Tibial artery (tissue), 4 donors: ENCODE results near the gene CYSTM1.

Experiments used
- DNase-seq, 2 donors: peaks; one replicate each; pipeline ENCODE4 v3.0.0-alpha.2; 2019
- H3K27ac ChIP-seq, 2 donors: fragments of 200-600 bp; sonication (generic) in 1 of 2; 1 replicate in 1 of 2; 2 replicates in 1 of 2; pipeline ENCODE4 v1.5.1; 2018 to 2019; ENCODE audit warnings: mild to moderate bottlenecking in 1 of 2
- H3K27me3 ChIP-seq, 2 donors: fragments of 200-600 bp; sonication (generic) in 1 of 2; one replicate each; pipeline versions ENCODE4 v1.5.1 to v1.6.0; 2016 to 2019
- H3K36me3 ChIP-seq, 3 donors: fragments of 200-600 bp; sonication (generic) in 2 of 3; one replicate each; pipeline ENCODE4 v1.5.1; 2016 to 2019; ENCODE audit warnings: mild to moderate bottlenecking in 2 of 3
- H3K4me1 ChIP-seq, 4 donors: fragments of 200-600 bp; sonication (generic) in 2 of 4; 1 replicate in 3 of 4; 2 replicates in 1 of 4; pipeline ENCODE4 v1.5.1; 2016 to 2019
- H3K4me3 ChIP-seq, 2 donors: fragments of 200-600 bp; sonication (generic) in 1 of 2; 1 replicate in 1 of 2; 2 replicates in 1 of 2; pipeline ENCODE4 v1.5.1; 2018 to 2019; ENCODE audit warnings: mild to moderate bottlenecking in 2 of 2
- H3K9me3 ChIP-seq, 3 donors: fragments of 200-600 bp; sonication (generic) in 1 of 3; one replicate each; pipeline ENCODE4 v1.5.1; 2016 to 2019
- intact Hi-C: fragments of 100-400 bp; cut with DNase I; formaldehyde crosslinking; loops from one replicate; pipeline ENCODE4 v1.15.0; 2023; ENCODE audit warnings: low total_unique reads
- TF ChIP-seq, protein P1 (sequence below), 2 experiments: fragments of 200-600 bp in 1 of 2; fragments of 450-650 bp in 1 of 2; IDR thresholded peaks; one replicate each; pipeline ENCODE4 v1.5.1; 2017 to 2019; ENCODE audit warnings: antibody characterized with exemption in 2 of 2, mild to moderate bottlenecking in 1 of 2, moderate library complexity in 1 of 2

Gene CYSTM1

DNA sequence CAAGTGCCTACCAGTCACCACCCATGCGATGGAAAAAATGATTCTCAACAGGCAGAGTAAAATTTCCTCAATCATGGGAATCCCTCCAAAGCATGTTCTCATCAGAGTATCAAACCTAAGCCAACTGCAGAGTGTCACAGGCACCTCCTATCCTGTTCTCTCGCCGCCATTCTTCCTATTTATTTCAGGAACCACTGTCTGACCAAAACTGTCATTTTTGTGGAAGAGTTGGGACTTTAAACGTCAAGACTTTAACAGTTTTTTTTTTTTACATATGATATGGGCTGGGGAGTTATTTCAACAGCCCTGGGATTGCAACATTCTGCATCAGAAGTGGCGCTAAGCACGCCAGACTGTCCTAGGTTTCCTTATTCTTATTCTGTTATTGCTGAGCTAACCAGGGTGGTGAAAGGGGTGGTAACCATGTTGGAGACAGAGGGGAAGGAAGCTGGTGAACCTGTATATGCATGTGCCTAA, 98.5 kb downstream of the CYSTM1 start:
- DNase-seq = peak in 1 of 2 donors; percentile 40
- no peaks in the 10 kb centered on the region for H3K4me1 ChIP-seq
- H3K27ac ChIP-seq = no peak overlapping the region
- peaks cover 0 to 5% (median 0%) of the 10 kb centered on the region in 3 donors for H3K36me3 ChIP-seq
- H3K27me3 ChIP-seq = no peaks in the 10 kb centered on the region
- no peak overlapping the region for H3K4me3 ChIP-seq
- no peaks in the 10 kb centered on the region for H3K9me3 ChIP-seq
- intact Hi-C loops = no loop called here
- TF ChIP-seq, protein P1, sequence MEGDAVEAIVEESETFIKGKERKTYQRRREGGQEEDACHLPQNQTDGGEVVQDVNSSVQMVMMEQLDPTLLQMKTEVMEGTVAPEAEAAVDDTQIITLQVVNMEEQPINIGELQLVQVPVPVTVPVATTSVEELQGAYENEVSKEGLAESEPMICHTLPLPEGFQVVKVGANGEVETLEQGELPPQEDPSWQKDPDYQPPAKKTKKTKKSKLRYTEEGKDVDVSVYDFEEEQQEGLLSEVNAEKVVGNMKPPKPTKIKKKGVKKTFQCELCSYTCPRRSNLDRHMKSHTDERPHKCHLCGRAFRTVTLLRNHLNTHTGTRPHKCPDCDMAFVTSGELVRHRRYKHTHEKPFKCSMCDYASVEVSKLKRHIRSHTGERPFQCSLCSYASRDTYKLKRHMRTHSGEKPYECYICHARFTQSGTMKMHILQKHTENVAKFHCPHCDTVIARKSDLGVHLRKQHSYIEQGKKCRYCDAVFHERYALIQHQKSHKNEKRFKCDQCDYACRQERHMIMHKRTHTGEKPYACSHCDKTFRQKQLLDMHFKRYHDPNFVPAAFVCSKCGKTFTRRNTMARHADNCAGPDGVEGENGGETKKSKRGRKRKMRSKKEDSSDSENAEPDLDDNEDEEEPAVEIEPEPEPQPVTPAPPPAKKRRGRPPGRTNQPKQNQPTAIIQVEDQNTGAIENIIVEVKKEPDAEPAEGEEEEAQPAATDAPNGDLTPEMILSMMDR (IDR thresholded peaks at IDR 0.05) = no peak

DNA sequence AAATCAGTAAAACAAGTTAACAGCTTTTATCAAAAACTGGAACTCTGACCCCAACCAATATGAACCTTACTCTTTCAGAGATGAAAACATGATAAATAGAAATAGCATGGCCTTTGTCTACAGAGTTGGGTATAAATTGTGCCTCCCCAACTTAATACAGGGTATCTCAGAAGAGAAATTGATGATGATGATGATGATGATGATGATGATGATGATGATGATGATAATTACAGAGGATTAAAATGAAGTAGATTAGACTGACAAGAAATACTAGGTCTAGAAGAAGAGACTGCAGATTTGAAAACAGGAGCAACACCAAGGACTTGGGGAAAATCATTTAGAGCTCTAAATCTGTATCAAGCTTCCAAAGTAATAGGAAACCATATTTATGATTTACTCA, 100.8 kb downstream of the CYSTM1 start:
- no peaks in the 10 kb centered on the region for H3K9me3 ChIP-seq
- intact Hi-C loops = no loop called here
- no peaks in the 10 kb centered on the region for H3K4me1 ChIP-seq
- DNase-seq = no peak
- no peak overlapping the region for H3K27ac ChIP-seq
- no peaks in the 10 kb centered on the region for H3K27me3 ChIP-seq
- peaks cover 0 to 5% (median 0%) of the 10 kb centered on the region in 3 donors for H3K36me3 ChIP-seq
- H3K4me3 ChIP-seq = no peak overlapping the region
- TF ChIP-seq, protein P1 (IDR thresholded peaks at IDR 0.05) = no peak

DNA sequence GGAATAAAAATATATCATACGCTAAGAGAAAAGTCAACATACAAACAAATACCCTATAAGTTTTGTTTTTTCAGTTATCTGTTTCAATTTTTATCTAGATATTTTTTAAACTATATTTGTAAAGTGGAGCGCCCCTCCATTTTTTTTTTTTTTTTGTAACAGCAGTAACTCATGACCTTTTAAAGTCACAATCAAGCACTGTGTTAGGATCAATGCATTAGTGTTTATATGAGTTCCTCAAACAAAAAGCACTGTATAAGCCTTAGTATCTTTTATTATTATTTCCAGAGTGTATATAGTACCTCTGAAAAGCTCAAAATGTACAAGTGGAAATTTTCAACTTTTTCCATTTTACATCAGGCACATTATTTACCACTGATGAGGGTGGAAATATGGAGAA, 107.3 kb downstream of the CYSTM1 start:
- Histone ChIP-seq H3K9me3 (no peaks in the 10 kb centered on the region), H3K4me1 (no peaks in the 10 kb centered on the region), H3K27me3 (no peaks in the 10 kb centered on the region), H3K27ac (no peak overlapping the region), H3K36me3 (no peaks in the 10 kb centered on the region), H3K4me3 (no peak overlapping the region)
- intact Hi-C loops = no loop called here
- DNase-seq = no peak
- TF ChIP-seq, protein P1 (IDR thresholded peaks at IDR 0.05) = no peak

DNA sequence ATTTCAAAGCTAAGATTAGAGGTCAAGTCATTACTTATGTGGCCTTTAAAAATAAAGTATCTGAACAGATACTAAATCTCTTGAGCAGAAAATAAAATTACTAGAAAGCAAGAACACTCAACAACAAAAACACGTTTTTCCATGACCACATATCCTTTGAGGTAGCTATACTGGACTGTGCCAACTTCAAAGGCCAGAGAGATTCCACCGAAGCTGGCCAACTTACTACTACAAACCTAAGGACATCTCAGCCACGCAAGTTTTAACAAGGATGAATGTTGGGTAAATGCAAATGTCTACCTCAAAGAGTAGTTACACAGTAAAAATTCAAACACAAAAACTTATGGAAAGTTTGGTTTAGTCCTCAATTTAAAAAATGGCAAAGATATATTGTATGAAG, 109.0 kb downstream of the CYSTM1 start:
- TF ChIP-seq, protein P1 (IDR thresholded peaks at IDR 0.05) = no peak
- intact Hi-C loops = no loop called here
- no peak overlapping the region for H3K27ac ChIP-seq

DNA sequence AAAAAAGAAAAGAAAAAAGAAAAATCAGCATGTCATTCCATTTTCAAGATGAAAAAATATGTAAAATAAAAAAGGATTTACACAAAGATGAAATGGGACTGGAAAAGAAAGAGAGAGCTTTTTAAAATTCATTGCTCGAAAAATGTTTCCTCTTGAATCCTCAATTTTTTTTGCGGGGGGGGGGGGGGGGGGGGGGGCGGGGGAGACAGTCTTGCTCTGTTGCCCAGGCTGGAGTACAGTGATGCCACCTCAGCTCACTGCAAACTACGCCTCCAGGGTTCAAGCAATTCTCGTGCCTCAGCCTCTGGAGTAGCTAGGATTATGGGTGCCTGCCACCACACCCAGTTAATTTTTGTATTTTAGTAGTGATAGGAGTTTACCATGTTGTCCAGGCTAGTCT, 111.4 kb downstream of the CYSTM1 start:
- intact Hi-C loops = no loop called here
- no peak overlapping the region for H3K27ac ChIP-seq
- TF ChIP-seq, protein P1 (IDR thresholded peaks at IDR 0.05) = no peak
- no peak for DNase-seq
- peaks cover 0 to 10% (median 0%) of the 10 kb centered on the region in 4 donors for H3K4me1 ChIP-seq
- no peaks in the 10 kb centered on the region for H3K9me3 ChIP-seq
- H3K36me3 ChIP-seq = no peaks in the 10 kb centered on the region
- H3K27me3 ChIP-seq = no peaks in the 10 kb centered on the region
- no peak overlapping the region for H3K4me3 ChIP-seq

More for the DNA sequence above, 109.0 kb downstream of the CYSTM1 start:
- no peak for DNase-seq
- no peaks in the 10 kb centered on the region for H3K4me1 ChIP-seq
- H3K4me3 ChIP-seq = no peak overlapping the region
- no peaks in the 10 kb centered on the region for H3K36me3 ChIP-seq
- no peaks in the 10 kb centered on the region for H3K9me3 ChIP-seq
- no peaks in the 10 kb centered on the region for H3K27me3 ChIP-seq
